NB4 (cell line): ENCODE results near the gene GRIK3.
A peak's percentile ranks its signal among the peaks of the same experiment; 100 is the strongest.

ENCODE experiments used
- DNase-seq: peaks from one replicate; pipeline ENCODE4 v3.0.0; 2010; ENCODE audit warnings: low read depth
- H3K4me3 ChIP-seq: one replicate; pipeline ENCODE4 v1.5.1; 2011; ENCODE audit warnings: mild to moderate bottlenecking, low read depth, low read length, moderate library complexity
- MYC ChIP-seq: IDR thresholded peaks from 2 replicates; pipeline ENCODE4 v1.6.1; 2011; ENCODE audit warnings: low read depth, low read length
- POLR2A ChIP-seq: IDR thresholded peaks from 2 replicates; pipeline ENCODE4 v1.6.1; 2011; ENCODE audit warnings: mild to moderate bottlenecking; ENCODE audit not compliant: insufficient read length; ENCODE audit errors: extremely low read depth
- TF ChIP-seq, protein P1 (sequence below): IDR thresholded peaks from 2 replicates; pipeline ENCODE4 v1.6.1; 2011; ENCODE audit warnings: low read depth, low read length
- TF ChIP-seq, protein P2 (sequence below): IDR thresholded peaks from one replicate; pipeline ENCODE4 v1.5.1; 2012; ENCODE audit warnings: low read depth, low read length

Gene GRIK3

DNA sequence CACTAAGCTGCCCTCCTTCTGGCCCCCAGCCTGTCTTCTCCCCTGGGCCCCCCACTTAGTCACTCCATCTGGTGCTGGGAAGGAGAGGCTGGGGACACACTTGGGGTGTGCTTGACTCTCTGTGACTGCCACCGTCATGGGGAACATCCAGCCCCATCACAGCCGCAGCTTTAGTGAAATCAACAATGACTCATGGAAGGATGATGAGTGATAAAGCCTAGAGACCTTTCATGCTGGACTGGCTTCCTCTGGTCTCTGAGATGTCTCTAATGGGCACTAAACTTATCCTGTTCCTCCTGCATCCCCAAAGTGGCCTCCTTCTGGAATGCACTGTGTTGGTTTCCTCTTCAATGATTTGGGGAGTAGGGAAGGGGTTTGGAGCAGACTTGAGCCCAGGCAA is 172.9 kb downstream of the GRIK3 start:
- no peak for TF ChIP-seq POLR2A
- TF ChIP-seq, protein P1, sequence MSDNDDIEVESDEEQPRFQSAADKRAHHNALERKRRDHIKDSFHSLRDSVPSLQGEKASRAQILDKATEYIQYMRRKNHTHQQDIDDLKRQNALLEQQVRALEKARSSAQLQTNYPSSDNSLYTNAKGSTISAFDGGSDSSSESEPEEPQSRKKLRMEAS: no peak
- no peak overlapping the region for H3K4me3 ChIP-seq
- DNase-seq: no peak

DNA sequence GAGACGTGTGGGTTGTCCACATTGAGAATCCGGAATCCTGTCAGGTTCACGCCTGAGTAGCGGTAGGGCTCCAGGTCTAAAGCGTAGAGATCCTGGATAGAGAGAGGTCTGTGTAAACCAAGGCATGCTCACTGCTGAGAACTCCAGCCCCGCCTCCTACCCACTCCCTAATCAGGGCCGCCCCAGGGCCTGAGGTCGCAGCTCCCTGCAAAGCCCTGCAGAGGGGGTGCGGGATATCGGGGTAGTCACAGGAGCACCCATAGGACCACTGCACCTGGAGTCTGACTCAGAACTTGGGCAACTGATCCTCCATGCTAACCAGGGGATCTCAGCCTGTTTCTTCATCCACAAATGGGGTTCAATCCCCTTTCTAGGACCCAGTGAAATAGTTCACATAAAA is 174.4 kb downstream of the GRIK3 start:
- TF ChIP-seq, protein P2, sequence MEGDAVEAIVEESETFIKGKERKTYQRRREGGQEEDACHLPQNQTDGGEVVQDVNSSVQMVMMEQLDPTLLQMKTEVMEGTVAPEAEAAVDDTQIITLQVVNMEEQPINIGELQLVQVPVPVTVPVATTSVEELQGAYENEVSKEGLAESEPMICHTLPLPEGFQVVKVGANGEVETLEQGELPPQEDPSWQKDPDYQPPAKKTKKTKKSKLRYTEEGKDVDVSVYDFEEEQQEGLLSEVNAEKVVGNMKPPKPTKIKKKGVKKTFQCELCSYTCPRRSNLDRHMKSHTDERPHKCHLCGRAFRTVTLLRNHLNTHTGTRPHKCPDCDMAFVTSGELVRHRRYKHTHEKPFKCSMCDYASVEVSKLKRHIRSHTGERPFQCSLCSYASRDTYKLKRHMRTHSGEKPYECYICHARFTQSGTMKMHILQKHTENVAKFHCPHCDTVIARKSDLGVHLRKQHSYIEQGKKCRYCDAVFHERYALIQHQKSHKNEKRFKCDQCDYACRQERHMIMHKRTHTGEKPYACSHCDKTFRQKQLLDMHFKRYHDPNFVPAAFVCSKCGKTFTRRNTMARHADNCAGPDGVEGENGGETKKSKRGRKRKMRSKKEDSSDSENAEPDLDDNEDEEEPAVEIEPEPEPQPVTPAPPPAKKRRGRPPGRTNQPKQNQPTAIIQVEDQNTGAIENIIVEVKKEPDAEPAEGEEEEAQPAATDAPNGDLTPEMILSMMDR: no peak
- TF ChIP-seq MYC: no peak
- TF ChIP-seq POLR2A: no peak
- TF ChIP-seq, protein P1: no peak

DNA sequence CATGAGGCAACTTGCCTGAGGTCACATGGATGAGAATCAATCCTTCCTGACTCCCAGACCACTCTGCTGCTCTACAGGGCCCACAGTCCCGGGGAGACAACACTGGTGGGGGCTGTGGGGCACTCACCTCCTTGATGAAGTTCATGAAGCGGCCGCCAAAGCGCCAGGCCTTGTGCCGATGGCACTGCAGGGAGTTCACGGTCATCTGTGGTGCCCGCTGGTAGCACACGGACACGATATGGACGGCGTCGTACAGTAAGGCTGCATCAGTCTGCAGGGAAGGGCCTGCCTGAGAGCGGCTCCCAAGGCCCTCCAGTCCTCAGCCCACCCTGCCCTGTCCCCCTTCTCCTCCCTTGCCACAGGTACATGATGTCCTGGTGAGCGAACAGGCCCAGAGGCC is 175.3 kb downstream of the GRIK3 start:
- DNase-seq: no peak
- TF ChIP-seq, protein P1: no peak
- no peak for TF ChIP-seq POLR2A
- TF ChIP-seq, protein P2: no peak
- no peak for TF ChIP-seq MYC

More for the DNA sequence above, 174.4 kb downstream of the GRIK3 start:
- no peak overlapping the region for H3K4me3 ChIP-seq
- DNase-seq: peak; percentile 15

GRCh38 chr1:36858553-36858952 is 175.8 kb downstream of the GRIK3 start:
- TF ChIP-seq, protein P1: no peak
- TF ChIP-seq, protein P2: no peak
- TF ChIP-seq MYC (no peak), POLR2A (no peak)

More for the DNA sequence above, 175.3 kb downstream of the GRIK3 start:
- no peak overlapping the region for H3K4me3 ChIP-seq

DNA sequence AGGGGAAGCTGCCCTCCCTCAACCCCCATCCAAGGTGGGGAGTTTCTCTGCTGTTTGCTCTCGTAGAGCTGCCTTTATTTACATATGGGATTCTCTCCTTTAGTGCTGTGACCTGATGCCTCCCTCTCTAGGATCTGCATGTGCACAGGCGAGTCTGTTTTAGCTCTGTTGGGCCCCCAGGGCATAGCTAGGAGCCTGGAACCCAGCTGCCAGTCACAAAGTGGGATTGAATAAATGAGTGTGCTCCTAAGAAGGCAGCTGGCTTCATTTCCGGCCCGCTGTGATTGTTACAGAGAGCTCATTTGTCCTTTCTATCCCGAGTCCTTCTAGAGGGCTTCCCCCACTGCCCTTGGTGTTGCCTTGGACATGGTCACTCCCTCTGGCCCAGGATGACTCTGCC is 176.6 kb downstream of the GRIK3 start:
- no peak overlapping the region for H3K4me3 ChIP-seq
- TF ChIP-seq MYC (no peak), POLR2A (no peak)
- TF ChIP-seq, protein P1: no peak
- TF ChIP-seq, protein P2: no peak
- DNase-seq: no peak

More at GRCh38 chr1:36858553-36858952, 175.8 kb downstream of the GRIK3 start:
- DNase-seq: no peak
- H3K4me3 ChIP-seq: no peak overlapping the region

GRCh38 chr1:36855699-36856494 is 178.4 kb downstream of the GRIK3 start:
- TF ChIP-seq POLR2A (no peak), MYC (no peak)
- TF ChIP-seq, protein P1: no peak
- TF ChIP-seq, protein P2: no peak
- no peak overlapping the region for H3K4me3 ChIP-seq
- DNase-seq: no peak
